Measurements from ENCODE around the gene FANCD2OS.
A peak's percentile ranks its signal among the peaks of the same experiment; 100 is the strongest.
"Not testable (repeated sequence)": the region's sequence is repeated elsewhere in the genome, so short reads cannot be mapped to it uniquely, and the experiment has no call there.

The FANCD2OS gene, protein sequence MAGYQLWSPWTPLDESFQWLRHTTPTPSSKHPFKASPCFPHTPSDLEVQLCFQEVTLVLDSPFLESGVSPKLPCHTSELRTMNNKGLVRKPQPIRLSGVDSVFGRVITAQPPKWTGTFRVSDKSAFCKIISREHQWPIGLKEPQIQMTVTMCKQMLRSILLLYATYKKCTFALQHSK

GRCh38 chr3:10108091-10108490, at the start of gene FANCD2OS:
TSS of gene FANCD2OS (minus strand) at chr3:10108255. CDS start at chr3:10104774, 3,481 bp downstream.
- no peak for DNase-seq (ENCODE audit: low spot score)

DNA sequence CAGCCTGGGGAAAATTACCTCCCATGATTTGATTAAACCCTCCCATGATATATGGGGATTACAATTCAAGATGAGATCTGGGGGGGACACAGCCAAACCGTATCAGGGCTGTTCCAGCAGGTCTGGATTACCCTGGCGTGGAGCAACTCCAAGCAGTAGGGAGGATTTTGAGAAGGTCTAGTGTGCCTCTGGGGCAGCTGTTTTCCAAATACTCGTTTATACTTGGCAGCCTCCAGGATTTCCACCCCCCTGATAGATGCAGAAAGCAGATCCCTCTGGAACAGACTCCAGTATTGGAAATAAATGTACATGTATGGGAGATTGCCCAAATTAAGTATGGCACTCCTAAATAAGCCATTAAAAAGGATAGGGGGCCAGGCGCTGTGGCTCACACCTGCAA, 49.0 kb upstream of the FANCD2OS start:
- DNase-seq (ENCODE audit: low spot score) = no peak

- no peak for DNase-seq (ENCODE audit: low spot score)
Observed at GRCh38 chr3:10155658-10156057, 47.6 kb upstream of the FANCD2OS start.

DNA sequence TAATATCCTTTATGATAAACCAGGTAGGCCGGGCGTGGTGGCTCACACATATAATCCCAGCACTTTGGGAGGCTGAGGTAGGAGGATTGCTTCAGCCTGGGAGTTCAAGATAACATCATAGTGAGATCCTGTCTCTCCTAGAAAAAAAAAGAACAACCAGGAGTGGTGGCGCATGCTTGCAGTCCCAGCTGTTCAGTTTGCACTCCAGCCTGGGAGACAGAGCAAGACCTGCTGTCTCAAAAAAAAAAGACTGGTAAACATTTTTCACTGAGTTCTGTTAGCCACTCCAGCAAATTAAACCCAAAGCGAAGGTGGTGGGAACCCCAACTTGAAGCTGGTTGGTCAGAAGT, 47.0 kb upstream of the FANCD2OS start:
- DNase-seq (ENCODE audit: low spot score) = no peak

- no peak for DNase-seq (ENCODE audit: low spot score)
Observed at GRCh38 chr3:10154335-10155122, 46.5 kb upstream of the FANCD2OS start.

- no peak for DNase-seq (ENCODE audit: low spot score)
Observed at GRCh38 chr3:10150987-10151386, 42.9 kb upstream of the FANCD2OS start.

GRCh38 chr3:10149226-10149625, 41.2 kb upstream of the FANCD2OS start:
- no peak for DNase-seq (ENCODE audit: low spot score)

GRCh38 chr3:10145685-10146084, 37.6 kb upstream of the FANCD2OS start:
- DNase-seq (ENCODE audit: low spot score) = no peak

DNA sequence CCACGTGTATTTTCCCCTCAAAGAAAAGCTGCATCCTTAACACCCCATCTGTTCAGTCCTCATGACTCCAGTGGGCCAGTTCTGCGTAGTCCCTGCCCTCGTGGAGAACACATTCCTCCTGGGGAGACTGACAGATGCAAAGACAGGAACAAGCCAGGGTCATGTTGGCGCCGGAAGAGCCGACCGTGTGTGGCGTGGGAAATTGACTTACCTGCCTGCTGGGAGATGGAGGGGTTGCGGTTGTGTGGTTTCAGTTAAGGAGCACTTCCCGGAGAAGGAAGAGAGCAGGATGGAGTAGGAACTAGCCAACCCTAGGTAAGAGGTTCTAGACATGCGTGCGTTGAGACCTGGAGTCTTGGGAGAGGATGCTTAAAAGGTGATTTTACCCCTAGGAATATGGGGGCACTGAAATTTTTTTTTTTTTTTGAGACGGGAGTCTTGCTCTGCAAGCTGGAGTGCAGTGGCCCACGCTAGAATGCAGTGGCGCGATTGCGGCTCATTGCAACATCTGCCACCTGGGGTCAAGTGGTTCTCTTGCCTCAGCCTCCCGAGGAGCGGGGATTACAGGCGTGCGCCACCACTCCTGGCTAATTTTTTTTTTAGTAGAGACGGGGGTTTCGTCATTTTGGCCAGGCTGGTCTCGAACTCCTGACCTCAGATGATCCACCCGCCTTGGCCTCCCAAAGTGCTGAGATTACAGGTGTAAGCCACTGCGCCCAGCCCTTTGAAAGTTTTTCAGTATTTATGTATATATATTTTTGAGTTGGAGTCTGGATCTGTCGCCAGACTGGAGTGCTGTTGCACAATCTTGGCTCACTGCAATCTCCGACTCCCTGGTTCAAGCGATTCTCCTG, 34.9 kb upstream of the FANCD2OS start:
- no peak for DNase-seq (ENCODE audit: low spot score)

DNA sequence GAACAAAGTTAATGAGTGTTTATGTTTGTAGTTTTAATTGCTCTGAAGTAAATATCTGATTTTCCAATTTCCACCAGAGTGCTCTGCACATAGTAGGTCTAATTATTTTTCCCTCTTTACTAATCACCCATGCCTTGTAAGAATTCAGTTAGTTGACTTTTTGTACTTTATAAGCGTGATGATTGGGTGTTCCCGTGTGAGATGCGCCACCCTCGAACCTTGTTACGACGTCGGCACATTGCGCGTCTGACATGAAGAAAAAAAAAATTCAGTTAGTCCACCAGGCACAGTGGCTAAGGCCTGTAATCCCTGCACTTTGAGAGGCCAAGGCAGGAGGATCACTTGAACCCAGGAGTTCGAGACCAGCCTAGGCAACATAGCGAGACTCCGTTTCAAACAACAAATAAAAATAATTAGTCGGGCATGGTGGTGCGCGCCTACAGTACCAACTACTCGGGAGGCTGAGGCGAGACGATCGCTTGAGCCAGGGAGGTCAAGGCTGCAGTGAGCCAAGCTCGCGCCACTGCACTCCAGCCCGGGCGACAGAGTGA, 33.0 kb upstream of the FANCD2OS start:
- DNase-seq (ENCODE audit: low spot score) = no peak

GRCh38 chr3:10137178-10137577, 29.1 kb upstream of the FANCD2OS start:
- DNase-seq (ENCODE audit: low spot score) = no peak

DNA sequence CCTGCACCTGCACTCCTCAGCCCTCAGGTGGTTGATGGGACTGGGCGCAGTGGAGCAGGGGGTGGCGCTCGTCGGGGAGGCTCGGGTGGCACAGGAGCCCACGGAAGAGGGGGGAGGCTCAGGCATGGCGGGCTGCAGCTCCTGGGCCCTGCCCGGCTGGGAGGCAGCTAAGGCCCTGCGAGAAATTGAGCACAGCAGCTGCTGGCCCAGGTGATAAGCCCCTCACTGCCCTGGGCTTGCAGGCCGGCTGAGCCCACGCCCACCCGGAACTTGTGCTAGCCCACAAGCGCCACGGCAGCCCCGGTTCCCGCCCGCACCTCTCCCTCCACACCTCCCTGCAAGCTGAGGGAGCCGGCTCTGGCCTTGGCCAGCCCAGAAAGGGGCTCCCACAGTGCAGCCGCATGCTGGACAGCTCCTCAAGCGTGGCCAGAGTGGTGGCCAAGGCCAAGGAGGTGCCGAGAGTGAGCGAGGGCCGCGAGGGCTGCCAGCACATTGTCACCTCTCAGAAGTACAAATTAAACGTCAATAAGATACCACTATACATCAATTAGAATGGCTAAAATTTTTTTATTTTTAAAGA, 28.5 kb upstream of the FANCD2OS start:
- no peak for DNase-seq (ENCODE audit: low spot score)

DNA sequence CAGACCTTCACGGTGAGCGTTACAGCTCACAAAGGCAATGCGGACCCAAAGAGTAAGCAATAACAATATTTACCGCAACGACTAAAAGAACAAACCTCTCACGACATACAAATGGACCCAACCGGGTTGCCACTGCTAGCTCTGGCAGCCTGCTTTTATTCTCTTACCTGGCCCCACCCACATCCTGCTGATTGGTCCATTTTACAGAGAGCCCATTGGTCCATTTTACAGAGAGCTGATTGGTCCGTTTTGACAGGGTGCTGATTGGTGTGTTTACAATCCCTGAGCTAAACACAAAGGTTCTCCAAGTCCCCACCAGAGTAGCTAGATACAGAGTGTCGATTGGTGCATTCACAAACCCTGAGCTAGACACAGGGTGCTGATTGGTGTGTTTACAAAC, 27.8 kb upstream of the FANCD2OS start:
- not testable (repeated sequence) for DNase-seq (ENCODE audit: low spot score)

DNA sequence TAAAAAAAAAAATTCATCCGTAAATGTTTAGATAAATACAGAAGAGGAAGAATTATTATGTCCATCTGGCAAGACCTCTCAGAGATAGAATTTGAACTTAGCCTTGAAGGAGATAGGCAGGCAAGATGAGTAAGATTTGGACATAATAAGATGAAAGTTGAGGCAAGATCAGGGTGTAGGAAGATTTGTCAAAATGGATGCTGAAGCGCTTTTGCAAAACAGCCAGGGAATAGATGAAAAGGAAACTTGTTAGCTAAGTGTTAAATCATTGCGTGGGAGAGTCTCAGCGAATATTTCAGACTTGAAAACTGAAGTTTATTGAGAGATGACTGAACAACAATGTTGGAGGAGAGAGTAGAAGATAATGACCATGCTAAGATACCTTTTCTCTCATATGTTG, 14.7 kb upstream of the FANCD2OS start:
- no peak for DNase-seq (ENCODE audit: low spot score)

GRCh38 chr3:10121064-10121463, 13.0 kb upstream of the FANCD2OS start:
- DNase-seq (ENCODE audit: low spot score) = no peak

DNA sequence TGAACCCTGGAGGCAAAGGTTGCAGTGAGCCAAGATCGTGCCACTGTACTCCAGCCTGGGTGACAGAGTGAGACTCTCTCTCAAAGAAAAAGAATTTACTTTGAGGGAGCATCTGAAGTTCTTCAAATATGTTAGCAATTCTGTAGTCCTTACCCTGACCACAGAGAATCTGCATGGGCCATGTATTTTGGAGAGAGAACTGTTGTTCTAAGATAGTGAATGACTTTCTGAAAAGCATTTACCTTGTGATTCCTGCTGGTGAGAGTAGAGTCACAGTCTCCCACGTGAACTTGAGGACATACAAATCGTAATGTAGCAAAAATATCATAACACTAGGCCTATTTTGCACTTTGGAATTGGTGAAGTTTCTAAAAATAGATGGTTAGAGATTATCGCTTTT, 11.3 kb upstream of the FANCD2OS start:
- no peak for DNase-seq (ENCODE audit: low spot score)

DNA sequence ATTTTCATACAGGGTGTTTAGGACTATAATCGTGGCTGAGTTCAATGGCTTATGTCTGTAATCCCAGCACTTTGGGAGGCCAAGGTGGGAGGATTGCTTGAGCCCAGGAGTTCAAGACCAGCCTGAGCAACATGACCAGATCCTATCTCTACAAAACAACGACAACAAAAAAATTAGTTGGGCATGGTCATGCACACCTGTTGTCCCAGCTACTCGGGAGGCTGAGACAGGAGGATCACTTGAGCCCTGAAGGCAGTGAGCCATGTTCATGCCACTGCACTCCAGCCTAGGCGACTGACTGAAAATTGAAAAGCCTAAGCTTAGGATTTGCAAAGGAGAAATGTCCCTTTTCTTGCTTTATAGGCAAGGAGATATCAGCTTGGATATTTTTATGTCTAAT, 8.9 kb upstream of the FANCD2OS start:
- DNase-seq (ENCODE audit: low spot score) = no peak

DNA sequence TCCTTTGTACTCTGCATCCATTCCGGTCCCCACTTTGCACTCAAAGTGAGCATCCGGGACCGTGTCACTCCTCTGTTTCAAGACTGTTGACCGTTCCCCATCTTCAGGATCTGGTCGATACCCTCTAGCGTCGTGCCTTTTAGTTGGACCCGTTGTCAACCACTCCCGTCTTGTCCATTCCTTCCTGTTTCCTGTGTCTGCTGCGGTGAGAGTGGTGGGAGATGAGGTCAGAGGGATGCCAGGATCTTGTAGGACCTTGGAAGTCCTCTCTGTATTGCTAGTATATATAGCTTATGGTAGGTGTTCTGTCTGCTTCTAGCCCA, 8.0 kb upstream of the FANCD2OS start:
- DNase-seq (ENCODE audit: low spot score) = no peak

GRCh38 chr3:10115326-10116137, 7.5 kb upstream of the FANCD2OS start, which contains the start of gene BRK1:
TSS of gene BRK1 (plus strand) at chr3:10115675. CDS start at chr3:10115702, 27 bp downstream.
- peak; percentile 98 for DNase-seq (ENCODE audit: low spot score)

GRCh38 chr3:10106919-10107318, 1.1 kb downstream of the FANCD2OS start:
- DNase-seq (ENCODE audit: low spot score) = peak; percentile 58

DNA sequence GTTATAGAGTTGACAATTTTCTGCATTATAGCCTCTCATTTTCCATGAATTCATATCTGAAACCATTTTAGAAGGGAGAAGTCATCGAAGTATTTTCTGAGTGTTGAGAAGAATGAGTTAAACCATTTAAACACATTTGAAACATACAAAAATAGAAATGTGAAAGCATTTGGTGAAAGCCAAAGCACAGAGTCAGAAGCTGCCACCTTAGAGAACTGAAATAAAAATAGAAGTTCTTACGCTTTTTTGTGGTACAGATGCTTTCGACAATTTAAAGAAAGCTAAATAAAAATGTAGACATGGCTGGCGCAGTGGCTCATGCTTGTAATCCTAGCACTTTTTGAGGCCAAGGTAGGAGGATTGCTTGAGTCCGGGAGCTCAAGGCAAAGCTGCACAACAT, 9.0 kb downstream of the FANCD2OS start:
- no peak for DNase-seq (ENCODE audit: low spot score)

Data from hematopoietic multipotent progenitor cell treated with erythropoietin and hydrocortisone succinate and interleukin-3 and kit ligand, for 15 days (in vitro differentiated cells).